HEK293 (cell line): ENCODE measurements around the gene KCNC4.

Source experiments
- CTCF ChIA-PET: fragments of 350-600 bp; formaldehyde crosslinking; extraction: SDS; loops from one replicate; lab custom pipeline; 2021; ENCODE audit warnings: antibody characterized with exemption; lab: Yijun Ruan, JAX
- POLR2A ChIA-PET: fragments of 300-600 bp; formaldehyde crosslinking; extraction: SDS; loops from one replicate; lab custom pipeline; 2020; ENCODE audit warnings: antibody characterized with exemption, inconsistent platforms; lab: Yijun Ruan, JAX
- H3K27ac ChIP-seq: fragments of 200-500 bp; sonication (Bioruptor generic); 2 replicates; pipeline ENCODE4 v1.5.1; 2014; ENCODE audit warnings: low read depth, low read length, control low read depth, inconsistent platforms; ENCODE audit errors: extremely low read depth
- H3K36me3 ChIP-seq, 2 experiments: fragments of 200-500 bp in 1 of 2; sonication (Bioruptor generic) in 1 of 2; 1 replicate in 1 of 2; 2 replicates in 1 of 2; pipeline ENCODE4 v1.5.1; 2014 to 2017; ENCODE audit warnings: inconsistent platforms in 2 of 2, low read length in 2 of 2; ENCODE audit not compliant: control insufficient read depth in 2 of 2, insufficient read depth in 1 of 2
- H3K4me1 ChIP-seq: fragments of 200-500 bp; sonication (Bioruptor generic); 2 replicates; pipeline ENCODE4 v1.5.1; 2014; ENCODE audit warnings: mild to moderate bottlenecking, low read length, inconsistent platforms; ENCODE audit not compliant: control insufficient read depth, insufficient read depth
- H3K4me3 ChIP-seq: 2 replicates; pipeline ENCODE4 v1.5.1; 2011; ENCODE audit warnings: low read depth, mild to moderate bottlenecking, control low read depth, low read length, moderate library complexity
- H3K9me3 ChIP-seq: fragments of 200-500 bp; sonication (Bioruptor generic); 2 replicates; pipeline ENCODE4 v1.5.1; 2014; ENCODE audit warnings: low read depth, low read length, inconsistent platforms; ENCODE audit not compliant: control insufficient read depth, insufficient read depth
- EGR2 ChIP-seq: fragments of 450-650 bp; formaldehyde crosslinking; IDR thresholded peaks from 2 replicates; pipeline ENCODE4 v1.5.1; 2016; ENCODE audit warnings: low read depth, missing biosample characterization, missing genetic modification characterization
- GLIS1 ChIP-seq: fragments of 450-650 bp; formaldehyde crosslinking; IDR thresholded peaks from 2 replicates; pipeline ENCODE4 v1.5.1; 2016; ENCODE audit warnings: missing biosample characterization, missing genetic modification characterization
- KLF8 ChIP-seq: fragments of 450-650 bp; formaldehyde crosslinking; IDR thresholded peaks from 2 replicates; pipeline ENCODE4 v1.5.1; 2016; ENCODE audit warnings: missing biosample characterization, missing genetic modification characterization
- MZF1 ChIP-seq: fragments of 450-650 bp; formaldehyde crosslinking; IDR thresholded peaks from 2 replicates; pipeline ENCODE4 v1.5.1; 2017; ENCODE audit warnings: missing biosample characterization, missing genetic modification characterization, borderline replicate concordance
- PRDM1 ChIP-seq: fragments of 450-650 bp; formaldehyde crosslinking; IDR thresholded peaks from 2 replicates; pipeline ENCODE4; 2016; ENCODE audit warnings: missing biosample characterization, missing genetic modification characterization
- PRDM10 ChIP-seq: fragments of 450-650 bp; formaldehyde crosslinking; IDR thresholded peaks from 2 replicates; pipeline ENCODE4 v1.5.1; 2016; ENCODE audit warnings: missing biosample characterization, missing genetic modification characterization
- SETDB1 ChIP-seq: IDR thresholded peaks from one replicate; pipeline ENCODE4 v1.6.1; 2017; ENCODE audit warnings: mild to moderate bottlenecking, low read length, moderate library complexity, mixed read lengths; ENCODE audit not compliant: insufficient read length
- TRIM28 ChIP-seq: IDR thresholded peaks from 2 replicates; pipeline ENCODE4 v1.6.1; 2011; ENCODE audit warnings: low read length, control low read depth, borderline replicate concordance
- ZFHX2 ChIP-seq: fragments of 450-650 bp; formaldehyde crosslinking; conservative IDR thresholded peaks from 2 replicates; pipeline ENCODE4 v1.5.1; 2016; ENCODE audit warnings: missing biosample characterization, missing genetic modification characterization
- ZIC2 ChIP-seq: fragments of 450-650 bp; formaldehyde crosslinking; IDR thresholded peaks from 2 replicates; pipeline ENCODE4 v1.5.1; 2016; ENCODE audit warnings: missing biosample characterization, missing genetic modification characterization
- ZNF157 ChIP-seq: fragments of 450-650 bp; formaldehyde crosslinking; IDR thresholded peaks from 2 replicates; pipeline ENCODE4 v1.5.1; 2016; ENCODE audit warnings: missing biosample characterization, missing genetic modification characterization
- ZNF2 ChIP-seq: fragments of 450-650 bp; formaldehyde crosslinking; IDR thresholded peaks from 2 replicates; pipeline ENCODE4 v1.5.1; 2016; ENCODE audit warnings: missing biosample characterization, missing genetic modification characterization
- ZNF513 ChIP-seq: fragments of 450-650 bp; IDR thresholded peaks from 2 replicates; pipeline ENCODE4 v1.5.1; 2018; ENCODE audit warnings: missing biosample characterization, missing genetic modification characterization
- ZNF600 ChIP-seq: fragments of 450-650 bp; formaldehyde crosslinking; IDR thresholded peaks from 2 replicates; pipeline ENCODE4 v1.5.1; 2016; ENCODE audit warnings: missing biosample characterization, missing genetic modification characterization

The KCNC4 gene

GRCh38 chr1:110237386-110238152 lies 27.5 kb downstream of the KCNC4 start:
- CTCF ChIA-PET, result interaction anchor here (0.8 to 3.0 kb wide), 3 partner anchors 29 to 35 kb away, joined by 3 to 17 read pairs (median 9); no protein-coding TSS in a partner anchor
- H3K4me3 ChIP-seq, result no peak overlapping the region

GRCh38 chr1:110239441-110240430 lies 29.6 kb downstream of the KCNC4 start:
- ChIA-PET POLR2A (no interaction called here), CTCF (interaction anchor here (0.8 to 1.9 kb wide), 2 partner anchors 32 to 34 kb away, joined by 3 to 5 read pairs; no protein-coding TSS in a partner anchor)
- H3K4me1 ChIP-seq, result peaks cover 2% of the 10 kb centered on the region; the same call in 1 of the 2 replicates
- no peak for TF ChIP-seq ZNF600 (tag by site-specific recombination)
- TF ChIP-seq ZNF513 (tag by site-specific recombination), result 0 out of 2 replicates have a peak, but pooled peaks have one; percentile 23
- no peak for TF ChIP-seq ZNF2 (tag by site-specific recombination)
- TF ChIP-seq PRDM1 (tag by site-specific recombination), result peak; percentile 44; the same call in 1 of the 2 replicates
- H3K36me3 ChIP-seq, result peaks cover 0 to 13% of the 10 kb centered on the region in 2 experiments; a peak in 1 of 3 replicates
- no peak overlapping the region for H3K4me3 ChIP-seq
- no peak overlapping the region for H3K27ac ChIP-seq
- H3K9me3 ChIP-seq, result no peaks in the 10 kb centered on the region

More at GRCh38 chr1:110237386-110238152, 27.5 kb downstream of the KCNC4 start:
- POLR2A ChIA-PET, result no interaction called here
- no peak overlapping the region for H3K27ac ChIP-seq
- TF ChIP-seq ZFHX2 (tag by site-specific recombination) (peak; percentile 50), PRDM10 (tag by site-specific recombination) (no peak), EGR2 (tag by site-specific recombination) (peak; percentile 56; the same call in 1 of the 2 replicates)
- peaks cover 0 to 30% of the 10 kb centered on the region in 2 experiments; a peak in 1 of 3 replicates for H3K36me3 ChIP-seq
- H3K9me3 ChIP-seq, result no peaks in the 10 kb centered on the region
- peaks cover 2% of the 10 kb centered on the region; the same call in 1 of the 2 replicates for H3K4me1 ChIP-seq

GRCh38 chr1:110240476-110241210 lies 30.5 kb downstream of the KCNC4 start:
- peaks cover under 1% of the 10 kb centered on the region; the same call in 1 of the 2 replicates for H3K4me1 ChIP-seq
- no peak overlapping the region for H3K27ac ChIP-seq
- TF ChIP-seq KLF8 (no peak), GLIS1 (tag by site-specific recombination) (peak; percentile 59), ZNF157 (tag by site-specific recombination) (no peak), ZIC2 (tag by site-specific recombination) (0 out of 2 replicates have a peak, but pooled peaks have one; percentile 5), SETDB1 (no peak), MZF1 (no peak), TRIM28 (no peak)
- CTCF ChIA-PET, result interaction anchor here (0.8 to 1.9 kb wide), 2 partner anchors 33 to 34 kb away, joined by 3 to 5 read pairs; no protein-coding TSS in a partner anchor
- H3K36me3 ChIP-seq, result peaks cover 0 to 9% of the 10 kb centered on the region in 2 experiments; a peak in 1 of 3 replicates
- no peak overlapping the region for H3K4me3 ChIP-seq
- H3K9me3 ChIP-seq, result no peaks in the 10 kb centered on the region
- POLR2A ChIA-PET, result no interaction called here
